GM12864 (cell line): Measurements from ENCODE around the gene ACCS.
A peak's percentile ranks its signal among the peaks of the same experiment; 100 is the strongest.

Experiments
- DNase-seq: peaks from one replicate; pipeline ENCODE4 v3.0.0-alpha.2; 2011; ENCODE audit warnings: low read depth
- H3K4me3 ChIP-seq: 2 replicates; pipeline ENCODE4 v1.5.1; 2011; ENCODE audit warnings: mild to moderate bottlenecking, low read depth, low read length, control low read depth
- TF ChIP-seq, protein P1 (sequence below): IDR thresholded peaks from 2 replicates; pipeline ENCODE4 v1.5.1; 2011; ENCODE audit warnings: low read depth, mild to moderate bottlenecking, moderate library complexity, low read length, control low read depth, inconsistent platforms; ENCODE audit errors: missing control alignments

ACCS gene

GRCh38 chr11:44127130-44127529 is 61.1 kb downstream of the ACCS start:
- no peak for DNase-seq
- H3K4me3 ChIP-seq = no peak overlapping the region
- TF ChIP-seq, protein P1, sequence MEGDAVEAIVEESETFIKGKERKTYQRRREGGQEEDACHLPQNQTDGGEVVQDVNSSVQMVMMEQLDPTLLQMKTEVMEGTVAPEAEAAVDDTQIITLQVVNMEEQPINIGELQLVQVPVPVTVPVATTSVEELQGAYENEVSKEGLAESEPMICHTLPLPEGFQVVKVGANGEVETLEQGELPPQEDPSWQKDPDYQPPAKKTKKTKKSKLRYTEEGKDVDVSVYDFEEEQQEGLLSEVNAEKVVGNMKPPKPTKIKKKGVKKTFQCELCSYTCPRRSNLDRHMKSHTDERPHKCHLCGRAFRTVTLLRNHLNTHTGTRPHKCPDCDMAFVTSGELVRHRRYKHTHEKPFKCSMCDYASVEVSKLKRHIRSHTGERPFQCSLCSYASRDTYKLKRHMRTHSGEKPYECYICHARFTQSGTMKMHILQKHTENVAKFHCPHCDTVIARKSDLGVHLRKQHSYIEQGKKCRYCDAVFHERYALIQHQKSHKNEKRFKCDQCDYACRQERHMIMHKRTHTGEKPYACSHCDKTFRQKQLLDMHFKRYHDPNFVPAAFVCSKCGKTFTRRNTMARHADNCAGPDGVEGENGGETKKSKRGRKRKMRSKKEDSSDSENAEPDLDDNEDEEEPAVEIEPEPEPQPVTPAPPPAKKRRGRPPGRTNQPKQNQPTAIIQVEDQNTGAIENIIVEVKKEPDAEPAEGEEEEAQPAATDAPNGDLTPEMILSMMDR = no peak

DNA sequence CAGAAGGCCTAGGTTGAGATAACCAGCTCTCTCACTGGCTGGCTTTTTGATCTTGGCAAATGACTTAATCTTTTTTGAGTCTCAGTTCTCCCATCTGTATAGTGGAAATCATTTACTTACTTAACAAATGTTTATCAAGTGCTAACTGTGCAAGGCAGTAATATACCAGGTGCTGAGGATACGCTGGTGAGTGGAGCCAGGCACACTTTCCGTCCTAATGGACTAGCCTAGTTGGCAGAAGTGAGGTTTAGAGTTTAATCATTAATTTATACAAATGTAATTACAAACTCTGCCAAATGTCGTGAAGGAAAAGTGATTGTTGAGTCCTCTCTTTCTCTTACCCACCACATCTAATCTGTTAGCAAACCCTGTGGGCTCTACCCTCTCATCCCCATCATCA is 62.7 kb downstream of the ACCS start:
- TF ChIP-seq, protein P1 = no peak
- DNase-seq = no peak
- no peak overlapping the region for H3K4me3 ChIP-seq

GRCh38 chr11:44130751-44131150 is 64.7 kb downstream of the ACCS start:
- TF ChIP-seq, protein P1 = no peak
- no peak overlapping the region for H3K4me3 ChIP-seq
- DNase-seq = no peak

GRCh38 chr11:44133335-44133946 is 67.4 kb downstream of the ACCS start:
- TF ChIP-seq, protein P1 = peak; percentile 62
- no peak for DNase-seq
- no peak overlapping the region for H3K4me3 ChIP-seq
